GM18907 (cell line): Measurements from ENCODE around the gene NRXN2.

Experiments
- ATAC-seq: cut with Tn5 transposase; IDR thresholded peaks from one replicate; pipeline ENCODE4 v1.9.1; 2021; ENCODE audit warnings: mild to moderate bottlenecking, moderate library complexity; ENCODE audit not compliant: unreplicated experiment

The NRXN2 gene

DNA sequence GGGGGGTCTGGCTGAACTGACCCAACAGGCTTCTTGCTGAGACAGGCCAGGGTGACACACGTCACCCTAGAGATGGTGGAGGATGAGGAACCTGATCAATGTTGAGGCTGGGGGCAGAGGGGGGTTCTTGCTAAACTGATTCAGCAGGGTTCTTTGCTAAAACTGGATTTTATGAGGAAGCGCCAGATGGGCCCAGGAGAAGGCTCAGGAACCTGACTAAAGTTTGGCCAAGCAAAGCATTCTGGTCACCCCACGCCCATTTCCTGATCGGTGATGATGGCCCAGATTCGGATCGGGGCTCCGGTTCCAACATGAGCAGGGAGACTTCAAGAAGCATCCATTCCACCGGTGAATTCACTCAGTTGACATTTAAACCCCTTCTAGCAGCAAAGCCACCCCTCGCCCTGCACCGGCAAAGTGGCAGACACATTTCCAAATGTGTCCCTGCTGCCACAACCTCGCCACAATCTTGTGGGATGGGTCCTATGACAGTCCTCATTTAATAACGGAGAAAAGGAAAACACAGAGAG is 166.2 kb downstream of the NRXN2 start:
- ATAC-seq, result no peak
